ENCODE results near the gene NFIX. TPM values are rescaled to one million over a fixed set of nuclear protein-coding genes. Genes with fewer than 3 reads are reported as not detected.
A peak's percentile ranks its signal among the peaks of the same experiment; 100 is the strongest.

NFIX gene
- total RNA-seq, 1 experiment from 2014 or later: 144 TPM

DNA sequence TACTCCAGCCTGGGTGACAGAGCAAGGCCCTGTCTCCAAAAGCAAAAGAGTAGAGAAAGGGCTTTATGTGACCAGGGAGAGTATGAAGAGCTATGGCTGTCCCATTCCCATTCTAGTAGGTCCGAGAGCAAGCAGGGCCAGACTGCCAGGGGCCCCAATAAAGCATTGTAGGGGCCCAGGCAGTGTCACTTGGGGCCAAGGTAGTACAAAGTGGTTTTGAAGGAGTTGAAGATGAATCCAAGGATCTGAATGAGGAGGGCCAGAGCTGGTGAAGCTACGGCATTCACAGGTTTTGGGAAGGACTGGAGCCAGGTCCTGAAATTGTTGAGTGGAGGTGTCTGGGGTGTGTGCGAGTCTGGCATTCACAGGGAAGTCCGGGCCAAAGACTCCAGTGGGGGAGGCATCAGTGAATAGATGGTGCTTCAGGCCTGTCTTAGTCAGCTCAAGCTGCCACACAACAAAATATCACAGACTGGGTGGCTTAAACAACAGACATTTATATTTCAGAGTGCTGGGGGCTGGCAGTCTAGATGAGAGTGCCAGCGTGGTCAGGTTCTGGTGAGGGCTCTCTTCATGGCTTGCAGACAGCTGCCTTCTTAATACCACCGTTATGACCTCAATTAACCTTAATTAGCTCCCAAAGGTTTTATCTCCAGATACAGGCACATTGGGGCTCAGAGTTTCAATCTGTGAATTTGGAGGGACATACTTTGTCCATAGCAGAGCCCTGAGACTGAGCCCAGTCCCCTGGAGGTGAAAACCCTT lies 132.7 kb downstream of the NFIX start:
- ATAC-seq: 0 out of 2 replicates have a peak, but pooled peaks have one; percentile 10
- DNase-seq (ENCODE audit: low read depth, low spot score): no peak
- TSS peak; percentile 29 for BruUV-seq (replicated peaks)
- no peaks in the 10 kb centered on the region for H3K36me3 ChIP-seq (ENCODE audit: control insufficient read depth, insufficient read depth, low read length)
- H3K4me3 ChIP-seq (ENCODE audit: low read depth in 2 of 2, low read length in 2 of 2): no peak overlapping the region
- TF ChIP-seq, protein P1, sequence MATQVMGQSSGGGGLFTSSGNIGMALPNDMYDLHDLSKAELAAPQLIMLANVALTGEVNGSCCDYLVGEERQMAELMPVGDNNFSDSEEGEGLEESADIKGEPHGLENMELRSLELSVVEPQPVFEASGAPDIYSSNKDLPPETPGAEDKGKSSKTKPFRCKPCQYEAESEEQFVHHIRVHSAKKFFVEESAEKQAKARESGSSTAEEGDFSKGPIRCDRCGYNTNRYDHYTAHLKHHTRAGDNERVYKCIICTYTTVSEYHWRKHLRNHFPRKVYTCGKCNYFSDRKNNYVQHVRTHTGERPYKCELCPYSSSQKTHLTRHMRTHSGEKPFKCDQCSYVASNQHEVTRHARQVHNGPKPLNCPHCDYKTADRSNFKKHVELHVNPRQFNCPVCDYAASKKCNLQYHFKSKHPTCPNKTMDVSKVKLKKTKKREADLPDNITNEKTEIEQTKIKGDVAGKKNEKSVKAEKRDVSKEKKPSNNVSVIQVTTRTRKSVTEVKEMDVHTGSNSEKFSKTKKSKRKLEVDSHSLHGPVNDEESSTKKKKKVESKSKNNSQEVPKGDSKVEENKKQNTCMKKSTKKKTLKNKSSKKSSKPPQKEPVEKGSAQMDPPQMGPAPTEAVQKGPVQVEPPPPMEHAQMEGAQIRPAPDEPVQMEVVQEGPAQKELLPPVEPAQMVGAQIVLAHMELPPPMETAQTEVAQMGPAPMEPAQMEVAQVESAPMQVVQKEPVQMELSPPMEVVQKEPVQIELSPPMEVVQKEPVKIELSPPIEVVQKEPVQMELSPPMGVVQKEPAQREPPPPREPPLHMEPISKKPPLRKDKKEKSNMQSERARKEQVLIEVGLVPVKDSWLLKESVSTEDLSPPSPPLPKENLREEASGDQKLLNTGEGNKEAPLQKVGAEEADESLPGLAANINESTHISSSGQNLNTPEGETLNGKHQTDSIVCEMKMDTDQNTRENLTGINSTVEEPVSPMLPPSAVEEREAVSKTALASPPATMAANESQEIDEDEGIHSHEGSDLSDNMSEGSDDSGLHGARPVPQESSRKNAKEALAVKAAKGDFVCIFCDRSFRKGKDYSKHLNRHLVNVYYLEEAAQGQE (IDR thresholded peaks at IDR 0.05; ENCODE audit: insufficient read depth in 1 of 2, low read depth in 2 of 2, low read length in 1 of 2): no peak
- TF ChIP-seq POLR2AphosphoS5 (IDR thresholded peaks at IDR 0.05; ENCODE audit: low read depth, low read length) (no peak), SIN3A (IDR thresholded peaks at IDR 0.05; ENCODE audit: borderline replicate concordance, insufficient read depth, low read depth, low read length) (no peak), TCF7L2 (IDR thresholded peaks at IDR 0.05; ENCODE audit: low read depth, low read length) (no peak)
- TF ChIP-seq, protein P2, sequence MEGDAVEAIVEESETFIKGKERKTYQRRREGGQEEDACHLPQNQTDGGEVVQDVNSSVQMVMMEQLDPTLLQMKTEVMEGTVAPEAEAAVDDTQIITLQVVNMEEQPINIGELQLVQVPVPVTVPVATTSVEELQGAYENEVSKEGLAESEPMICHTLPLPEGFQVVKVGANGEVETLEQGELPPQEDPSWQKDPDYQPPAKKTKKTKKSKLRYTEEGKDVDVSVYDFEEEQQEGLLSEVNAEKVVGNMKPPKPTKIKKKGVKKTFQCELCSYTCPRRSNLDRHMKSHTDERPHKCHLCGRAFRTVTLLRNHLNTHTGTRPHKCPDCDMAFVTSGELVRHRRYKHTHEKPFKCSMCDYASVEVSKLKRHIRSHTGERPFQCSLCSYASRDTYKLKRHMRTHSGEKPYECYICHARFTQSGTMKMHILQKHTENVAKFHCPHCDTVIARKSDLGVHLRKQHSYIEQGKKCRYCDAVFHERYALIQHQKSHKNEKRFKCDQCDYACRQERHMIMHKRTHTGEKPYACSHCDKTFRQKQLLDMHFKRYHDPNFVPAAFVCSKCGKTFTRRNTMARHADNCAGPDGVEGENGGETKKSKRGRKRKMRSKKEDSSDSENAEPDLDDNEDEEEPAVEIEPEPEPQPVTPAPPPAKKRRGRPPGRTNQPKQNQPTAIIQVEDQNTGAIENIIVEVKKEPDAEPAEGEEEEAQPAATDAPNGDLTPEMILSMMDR (IDR thresholded peaks at IDR 0.05): no peak
- H3K27me3 ChIP-seq (ENCODE audit: control insufficient read depth, insufficient read depth, low read length): no peaks in the 10 kb centered on the region
- H3K9me3 ChIP-seq (ENCODE audit: control insufficient read depth, insufficient read depth, low read depth, low read length): no peaks in the 10 kb centered on the region
- POLR2A ChIA-PET: interaction anchor here (0.6 kb wide), 1 partner anchor 18 kb away, joined by 3 read pairs; no protein-coding TSS in a partner anchor
- CTCF ChIA-PET: no interaction called here
- intact Hi-C loops (cut with micrococcal nuclease; ENCODE audit: unreplicated experiment) (no loop called here), in situ Hi-C loops (cut with HindIII; ENCODE audit: low pct_unique_long_range_greater_than_20kb, low sequenced_read_pairs) (no loop called here)
- no peak overlapping the region for H3K27ac ChIP-seq (ENCODE audit: low read length)
- H3K4me1 ChIP-seq (ENCODE audit: control insufficient read depth, insufficient read depth, low read length): no peaks in the 10 kb centered on the region

DNA sequence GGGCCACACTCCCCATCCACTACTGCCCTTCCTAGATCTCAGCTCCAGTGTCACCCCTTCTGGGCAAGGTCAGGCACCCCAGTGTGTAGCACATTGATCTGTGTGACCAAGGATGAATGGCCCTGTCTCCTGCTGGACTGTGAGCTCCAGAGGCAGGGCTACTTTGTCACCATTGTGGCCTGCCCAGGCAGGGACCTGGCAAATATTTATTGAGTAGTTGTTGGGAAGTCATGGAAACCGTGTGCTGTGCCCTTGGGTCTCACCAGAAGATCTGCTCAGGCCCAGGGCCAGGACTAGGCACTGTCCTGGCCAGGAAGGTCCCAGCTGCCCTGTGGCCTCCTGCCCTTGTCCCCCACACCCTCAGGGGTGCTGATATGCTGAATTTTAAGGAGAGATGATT lies 133.3 kb downstream of the NFIX start:
- no TSS peak for BruUV-seq (replicated peaks)
- no peak overlapping the region for H3K4me3 ChIP-seq (ENCODE audit: low read depth in 2 of 2, low read length in 2 of 2)
- no peaks in the 10 kb centered on the region for H3K9me3 ChIP-seq (ENCODE audit: control insufficient read depth, insufficient read depth, low read depth, low read length)
- in situ Hi-C loops (cut with HindIII; ENCODE audit: low pct_unique_long_range_greater_than_20kb, low sequenced_read_pairs) (no loop called here), intact Hi-C loops (cut with micrococcal nuclease; ENCODE audit: unreplicated experiment) (no loop called here)
- H3K27ac ChIP-seq (ENCODE audit: low read length): no peak overlapping the region
- DNase-seq (ENCODE audit: low read depth, low spot score) (no peak), ATAC-seq (no peak)
- TF ChIP-seq POLR2AphosphoS5 (IDR thresholded peaks at IDR 0.05; ENCODE audit: low read depth, low read length): no peak
- TF ChIP-seq, protein P1 (IDR thresholded peaks at IDR 0.05; ENCODE audit: insufficient read depth in 1 of 2, low read depth in 2 of 2, low read length in 1 of 2): no peak
- TF ChIP-seq, protein P2 (IDR thresholded peaks at IDR 0.05): no peak
- no peak for TF ChIP-seq TCF7L2 (IDR thresholded peaks at IDR 0.05; ENCODE audit: low read depth, low read length)
- TF ChIP-seq SIN3A (IDR thresholded peaks at IDR 0.05; ENCODE audit: borderline replicate concordance, insufficient read depth, low read depth, low read length): no peak
- no peaks in the 10 kb centered on the region for H3K36me3 ChIP-seq (ENCODE audit: control insufficient read depth, insufficient read depth, low read length)
- ChIA-PET CTCF (no interaction called here), POLR2A (interaction anchor here (0.6 kb wide), 2 partner anchors 18 to 169 kb away, joined by 3 to 4 read pairs; no protein-coding TSS in a partner anchor)
- no peaks in the 10 kb centered on the region for H3K27me3 ChIP-seq (ENCODE audit: control insufficient read depth, insufficient read depth, low read length)
- H3K4me1 ChIP-seq (ENCODE audit: control insufficient read depth, insufficient read depth, low read length): no peaks in the 10 kb centered on the region

Measured in Panc1 (cell line).